GM12891 (cell line): ENCODE data around the gene MAP4K4.

Experiments used
- DNase-seq: peaks from one replicate; pipeline ENCODE4 v3.0.0; 2011; ENCODE audit warnings: low spot score; ENCODE audit not compliant: insufficient read length
- FAIRE-seq: peaks from 2 replicates; lab custom pipeline; 2011; peaks lifted over from hg19 to GRCh38; lab: Jason Lieb, UNC
- PAX5 ChIP-seq: IDR thresholded peaks from 2 replicates; pipeline ENCODE4 v1.6.1; 2011; ENCODE audit warnings: low read length, moderate library complexity, mild to moderate bottlenecking; ENCODE audit not compliant: insufficient read depth, severe bottlenecking
- POLR2A ChIP-seq: IDR thresholded peaks from 2 replicates; pipeline ENCODE4 v1.6.1; 2011; ENCODE audit warnings: low read depth, low read length, control low read depth
- POLR2AphosphoS5 ChIP-seq: IDR thresholded peaks from 2 replicates; pipeline ENCODE4 v1.6.1; 2011; ENCODE audit warnings: low read depth, low read length, control low read depth
- POU2F2 ChIP-seq: IDR thresholded peaks from 2 replicates; pipeline ENCODE4 v1.6.1; 2011; ENCODE audit warnings: low read depth, mild to moderate bottlenecking, control low read depth, low read length, moderate library complexity
- SPI1 ChIP-seq: IDR thresholded peaks from 2 replicates; pipeline ENCODE4 v1.6.1; 2011; ENCODE audit warnings: low read depth, low read length, control low read depth
- TAF1 ChIP-seq: IDR thresholded peaks from 2 replicates; pipeline ENCODE4 v1.6.1; 2011; ENCODE audit warnings: low read depth, low read length, control low read depth

Gene MAP4K4

DNA sequence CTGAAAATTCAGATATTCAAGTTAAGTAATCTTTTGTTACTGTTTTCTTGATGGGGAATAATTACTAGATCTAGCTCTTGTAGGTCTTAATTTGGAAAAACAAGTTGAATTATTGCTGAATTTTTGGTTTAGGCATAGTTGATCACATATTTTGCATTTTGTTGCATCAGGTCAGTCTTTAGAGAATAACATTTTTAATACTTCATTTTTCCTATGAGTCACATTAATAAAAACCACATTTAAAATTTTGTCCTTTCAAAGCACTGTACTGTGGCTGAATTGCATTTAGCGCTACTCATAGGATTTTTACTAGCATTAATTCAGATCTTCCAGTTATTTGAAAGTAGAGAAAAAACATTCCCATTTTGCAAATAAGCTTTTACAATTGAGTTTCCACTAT, 23.2 kb downstream of the MAP4K4 start:
- no peak for FAIRE-seq
- TF ChIP-seq TAF1 (no peak), POLR2AphosphoS5 (no peak), POU2F2 (no peak)
- DNase-seq: no peak

DNA sequence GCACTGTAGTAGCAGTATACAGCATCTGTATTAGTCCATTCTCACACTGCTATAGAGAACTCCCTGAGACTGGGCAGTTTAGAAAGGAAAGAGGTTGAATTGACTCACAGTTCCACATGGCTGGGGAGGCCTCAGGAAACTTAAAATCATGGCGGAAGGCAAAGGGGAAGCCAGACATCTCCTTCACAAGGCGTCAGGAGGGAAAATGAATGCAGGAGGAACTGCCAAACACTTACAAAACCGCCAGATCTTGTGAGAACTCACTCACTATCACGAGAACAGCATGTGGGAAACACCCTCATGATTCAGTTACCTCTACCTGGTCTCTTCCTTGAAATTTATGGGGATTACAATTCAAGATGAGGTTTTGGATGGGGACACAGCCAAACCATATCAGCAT, 25.4 kb downstream of the MAP4K4 start:
- no peak for DNase-seq
- TF ChIP-seq POLR2A (no peak), POLR2AphosphoS5 (no peak), POU2F2 (no peak), PAX5 (no peak), SPI1 (no peak), TAF1 (no peak)
- FAIRE-seq: no peak

DNA sequence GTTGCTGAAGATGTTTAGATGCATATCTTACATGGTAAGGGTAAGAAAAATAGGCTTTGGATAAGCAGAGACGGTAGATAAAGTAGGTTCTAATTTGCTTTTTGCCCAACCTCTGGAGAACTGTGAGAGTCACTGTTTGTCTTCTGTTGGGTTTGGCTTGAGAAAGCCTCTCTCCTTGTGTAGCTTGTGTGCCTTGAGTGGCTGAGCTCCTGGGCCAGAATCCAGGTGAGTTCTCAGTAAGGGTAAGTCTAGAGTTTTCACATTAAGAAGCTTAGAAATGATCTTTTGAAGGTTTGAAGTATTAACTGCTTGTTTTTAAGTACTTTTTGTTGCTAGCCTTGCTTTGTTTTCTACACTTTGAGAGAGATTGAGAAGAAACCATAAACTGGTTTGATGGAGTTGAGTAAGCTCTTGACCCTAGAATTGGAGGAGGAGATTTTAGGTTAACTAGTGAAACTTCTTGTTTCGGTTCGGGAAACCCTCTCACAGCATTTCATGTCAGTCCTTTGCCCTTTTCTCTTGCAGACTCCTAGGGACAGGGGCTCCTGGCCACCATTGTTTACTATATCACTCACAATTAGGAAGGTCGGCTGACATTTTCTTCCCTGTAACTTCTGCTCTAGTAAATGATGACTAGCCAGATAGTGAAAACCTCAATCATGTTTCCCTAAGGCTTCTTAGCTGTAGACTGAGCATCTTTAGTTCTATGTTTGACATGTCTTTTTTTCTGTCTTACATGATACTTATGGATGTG, 26.0 kb downstream of the MAP4K4 start:
- FAIRE-seq (no peak), DNase-seq (no peak)
- TF ChIP-seq POU2F2 (no peak), POLR2AphosphoS5 (no peak), SPI1 (no peak), POLR2A (no peak), TAF1 (no peak)

DNA sequence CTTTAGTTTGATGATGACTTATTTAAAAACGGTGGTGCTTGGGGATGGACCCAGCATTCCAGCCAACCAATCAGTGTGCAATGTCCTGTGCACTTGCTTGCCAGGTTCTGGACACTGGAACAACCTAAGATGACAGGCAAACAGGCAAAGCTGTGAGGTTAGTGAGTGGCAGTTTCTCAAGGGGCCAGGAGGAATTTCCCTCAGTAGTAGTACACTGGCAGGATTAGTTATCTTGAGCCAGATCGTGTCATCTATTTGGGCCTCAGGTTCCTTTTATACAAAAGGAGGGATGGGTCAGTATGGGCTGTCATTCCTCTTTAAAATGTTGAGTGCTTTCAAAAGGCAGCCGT, 26.6 kb downstream of the MAP4K4 start:
- DNase-seq (no peak), FAIRE-seq (no peak)
- TF ChIP-seq POLR2AphosphoS5 (no peak), SPI1 (no peak), PAX5 (no peak), POU2F2 (no peak), TAF1 (no peak), POLR2A (no peak)

DNA sequence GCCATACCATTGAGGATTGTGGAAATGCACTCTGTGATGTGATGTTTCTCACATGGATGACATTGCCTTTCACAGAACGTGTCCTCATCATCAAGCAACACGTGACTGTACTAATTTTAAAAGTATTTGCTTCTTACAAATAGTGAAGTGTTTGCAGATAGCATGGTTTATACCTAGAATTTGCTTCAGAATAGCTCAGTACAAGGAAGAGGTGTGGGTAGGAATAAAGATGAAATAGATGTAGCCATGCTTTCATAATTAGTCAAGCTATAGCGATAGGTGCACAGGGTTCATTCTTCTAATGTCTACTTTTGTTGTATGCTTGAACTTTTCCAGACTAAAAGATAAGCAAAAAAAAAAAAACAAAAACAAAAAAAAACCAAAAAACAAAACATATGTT, 27.5 kb downstream of the MAP4K4 start:
- DNase-seq: no peak
- no peak for FAIRE-seq
- TF ChIP-seq SPI1 (no peak), POU2F2 (no peak), POLR2A (no peak)

DNA sequence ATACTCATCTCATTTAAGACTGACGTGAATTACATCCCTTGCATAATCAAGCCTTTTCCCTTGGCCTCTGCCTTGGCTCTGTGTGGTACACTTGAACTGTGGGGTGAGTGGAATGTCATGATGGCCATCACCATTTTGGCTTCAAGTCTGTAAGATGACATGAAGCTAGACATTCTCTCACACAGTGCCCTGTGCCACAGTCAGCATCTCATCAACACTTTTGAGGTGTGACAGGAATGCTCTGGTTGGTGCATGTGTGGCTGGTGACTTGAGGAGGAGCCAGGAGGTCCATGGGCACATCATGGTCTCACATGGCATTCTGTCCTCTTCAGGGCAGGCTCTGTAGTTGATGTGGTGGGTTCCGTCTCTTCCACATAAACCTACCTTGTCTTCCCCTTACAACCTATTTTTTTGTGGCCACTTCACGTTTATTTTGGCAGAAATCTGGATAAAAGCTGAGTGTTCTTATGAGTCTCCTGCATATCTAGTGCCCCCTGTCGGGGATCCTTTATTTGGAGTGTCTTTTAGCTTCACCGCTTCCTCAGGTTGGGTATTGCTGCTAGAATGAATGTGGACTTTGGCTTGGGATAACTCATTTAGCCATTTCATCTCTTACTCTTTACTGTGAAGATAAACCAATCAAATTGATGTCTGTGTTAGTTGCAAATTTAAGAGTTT, 28.1 kb downstream of the MAP4K4 start:
- no peak for DNase-seq
- no peak for FAIRE-seq
- TF ChIP-seq POLR2A (no peak), POU2F2 (no peak), PAX5 (no peak), POLR2AphosphoS5 (no peak), TAF1 (no peak), SPI1 (no peak)

DNA sequence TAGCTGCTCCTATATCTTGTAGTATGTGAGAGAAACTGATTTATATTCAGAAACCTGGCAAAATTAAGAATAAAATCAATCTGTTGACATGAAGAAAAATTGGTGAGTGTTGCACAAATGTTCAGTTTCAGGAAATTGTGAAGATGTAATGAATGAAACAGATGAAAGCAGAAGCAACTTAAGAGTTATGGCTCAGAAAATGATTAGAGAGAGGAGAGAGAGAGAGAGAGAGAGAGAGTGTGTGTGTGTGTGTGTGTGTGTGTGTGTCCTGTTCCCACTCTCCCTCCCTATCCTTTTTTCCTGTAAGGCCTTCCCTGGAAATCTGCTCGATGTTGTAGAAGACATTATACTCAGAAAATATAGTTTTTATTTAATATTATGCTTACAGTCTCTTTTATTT, 31.4 kb downstream of the MAP4K4 start:
- FAIRE-seq: no peak
- no peak for TF ChIP-seq POU2F2
- no peak for TF ChIP-seq SPI1
- no peak for TF ChIP-seq TAF1
- no peak for TF ChIP-seq PAX5
- TF ChIP-seq POLR2AphosphoS5: no peak
- no peak for TF ChIP-seq POLR2A
- DNase-seq: no peak

DNA sequence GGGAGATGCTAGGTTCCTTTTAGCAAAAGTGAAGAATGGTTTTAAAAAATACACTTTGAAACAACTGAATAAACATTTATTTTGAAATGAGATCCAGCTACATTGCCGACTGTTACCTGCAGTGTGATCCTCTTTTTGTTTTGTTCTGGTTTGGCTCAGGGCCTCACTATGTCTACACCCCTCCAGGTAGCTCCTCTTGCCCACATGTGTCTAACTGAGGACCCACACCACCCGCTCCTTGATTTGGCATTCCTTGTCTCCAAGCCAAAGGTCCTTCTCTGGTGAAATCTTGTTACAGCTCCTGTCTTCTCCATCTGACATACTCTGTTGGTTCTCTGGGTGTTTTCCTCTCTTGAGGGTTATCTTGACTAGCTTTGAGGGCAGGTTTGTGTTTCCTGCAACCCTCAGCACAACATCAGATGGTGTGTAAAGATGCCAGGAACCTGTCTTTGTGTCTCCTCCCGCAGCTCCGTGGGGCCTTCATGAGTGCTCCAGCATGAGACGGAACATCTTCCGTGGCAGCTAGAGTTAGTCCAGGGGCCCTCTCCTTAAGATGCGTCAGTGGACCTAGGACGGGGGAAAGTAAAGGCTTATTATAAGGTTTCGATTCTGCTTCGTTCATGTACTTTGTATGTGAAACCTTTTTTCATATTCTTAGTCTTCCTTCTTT, 32.1 kb downstream of the MAP4K4 start:
- DNase-seq (no peak), FAIRE-seq (no peak)
- TF ChIP-seq SPI1 (no peak), POLR2AphosphoS5 (no peak), POU2F2 (no peak), POLR2A (no peak), PAX5 (no peak), TAF1 (no peak)

DNA sequence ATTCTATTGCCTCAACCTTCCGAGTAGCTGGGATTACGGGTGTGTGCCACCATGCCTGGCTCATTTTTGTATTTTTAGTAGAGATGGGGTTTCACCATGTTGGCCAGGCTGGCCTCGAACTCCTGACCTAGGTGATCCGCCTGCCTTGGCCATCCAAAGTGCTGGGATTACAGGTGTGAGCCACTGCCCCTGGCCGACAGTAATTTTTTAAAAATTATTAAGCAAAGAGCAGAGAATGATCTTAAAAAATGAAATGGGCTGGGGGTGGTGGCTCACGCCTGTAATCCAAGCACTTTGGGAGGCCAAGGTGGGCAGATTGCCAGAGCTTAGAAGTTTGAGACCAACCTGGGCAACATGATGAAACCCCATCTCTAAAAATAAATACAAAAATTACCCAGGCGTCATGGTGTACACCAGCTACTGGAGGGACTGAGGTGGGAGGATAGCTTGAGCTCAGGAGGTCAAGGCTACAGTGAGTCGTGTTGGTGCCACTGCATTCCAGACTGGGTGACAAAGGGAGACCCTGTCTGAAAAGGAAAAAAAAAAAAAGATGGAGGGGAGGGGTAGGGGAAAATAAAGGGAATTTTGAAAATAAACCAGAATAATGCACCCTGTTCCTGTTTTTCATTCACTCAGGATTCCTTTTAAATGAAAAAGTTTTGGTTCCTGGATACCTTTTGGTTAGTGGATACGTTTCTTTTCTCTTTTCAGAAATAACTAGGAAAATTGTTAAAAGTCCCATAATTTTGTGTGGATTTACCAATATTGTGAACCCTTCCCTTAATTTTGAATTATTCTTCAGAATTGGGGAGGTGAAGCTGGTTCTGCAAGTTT, 33.9 kb downstream of the MAP4K4 start:
- no peak for FAIRE-seq
- TF ChIP-seq PAX5 (no peak), POU2F2 (no peak), POLR2A (no peak), SPI1 (no peak), POLR2AphosphoS5 (no peak), TAF1 (no peak)
- no peak for DNase-seq
